ENCODE measurements around the gene CDH15.

DNA sequence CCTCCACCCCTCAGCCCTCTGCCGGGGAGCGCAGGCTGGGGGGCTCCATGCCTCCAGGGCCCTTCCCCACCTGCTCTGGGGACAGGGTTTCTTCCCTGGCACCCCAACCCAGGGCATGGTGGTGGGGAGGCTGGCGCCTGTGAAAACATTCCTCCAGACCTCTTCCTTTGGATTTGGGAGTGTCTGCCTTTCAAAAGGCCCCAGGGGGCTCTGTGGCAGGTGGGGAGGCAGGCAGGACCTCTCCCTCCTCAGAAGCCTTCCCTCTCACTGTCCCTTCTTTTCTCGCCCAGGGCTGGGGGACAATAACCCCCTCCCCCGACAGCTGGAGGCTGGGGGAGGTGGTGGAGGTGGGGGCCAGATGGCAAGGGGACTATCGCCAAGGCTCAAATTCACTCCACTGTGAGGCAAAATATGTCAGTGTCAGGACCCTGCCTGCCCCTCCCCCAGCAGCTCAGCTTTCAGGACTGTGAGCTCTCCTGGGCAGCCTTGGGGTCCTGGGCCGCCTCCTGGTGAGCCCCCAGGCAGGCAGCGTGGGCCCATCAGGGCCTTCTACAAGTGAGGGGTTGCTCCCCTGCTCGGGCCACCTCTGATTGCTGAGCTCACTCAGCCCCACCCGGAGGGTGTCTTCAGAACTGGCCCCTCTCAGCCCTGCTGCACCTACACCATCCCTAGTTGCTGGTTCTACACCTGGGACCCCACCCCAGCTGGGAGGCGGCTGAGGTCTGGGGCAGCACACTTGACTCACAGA lies 1.8 kb downstream of the CDH15 start:
- no peak for TF ChIP-seq ZFP36 (IDR thresholded peaks at IDR 0.05; ENCODE audit: borderline replicate concordance, partially characterized antibody)
- TF ChIP-seq, protein P1, sequence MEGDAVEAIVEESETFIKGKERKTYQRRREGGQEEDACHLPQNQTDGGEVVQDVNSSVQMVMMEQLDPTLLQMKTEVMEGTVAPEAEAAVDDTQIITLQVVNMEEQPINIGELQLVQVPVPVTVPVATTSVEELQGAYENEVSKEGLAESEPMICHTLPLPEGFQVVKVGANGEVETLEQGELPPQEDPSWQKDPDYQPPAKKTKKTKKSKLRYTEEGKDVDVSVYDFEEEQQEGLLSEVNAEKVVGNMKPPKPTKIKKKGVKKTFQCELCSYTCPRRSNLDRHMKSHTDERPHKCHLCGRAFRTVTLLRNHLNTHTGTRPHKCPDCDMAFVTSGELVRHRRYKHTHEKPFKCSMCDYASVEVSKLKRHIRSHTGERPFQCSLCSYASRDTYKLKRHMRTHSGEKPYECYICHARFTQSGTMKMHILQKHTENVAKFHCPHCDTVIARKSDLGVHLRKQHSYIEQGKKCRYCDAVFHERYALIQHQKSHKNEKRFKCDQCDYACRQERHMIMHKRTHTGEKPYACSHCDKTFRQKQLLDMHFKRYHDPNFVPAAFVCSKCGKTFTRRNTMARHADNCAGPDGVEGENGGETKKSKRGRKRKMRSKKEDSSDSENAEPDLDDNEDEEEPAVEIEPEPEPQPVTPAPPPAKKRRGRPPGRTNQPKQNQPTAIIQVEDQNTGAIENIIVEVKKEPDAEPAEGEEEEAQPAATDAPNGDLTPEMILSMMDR (IDR thresholded peaks at IDR 0.05) = no peak
- TF ChIP-seq RAD21 (conservative IDR thresholded peaks at IDR 0.05 in 1 of 2, IDR thresholded peaks at IDR 0.05 in 1 of 2) = no peak
- no peak for TF ChIP-seq JUNB (IDR thresholded peaks at IDR 0.05)
- no peak for TF ChIP-seq RFX5 (IDR thresholded peaks at IDR 0.05)
- TF ChIP-seq, protein P2, sequence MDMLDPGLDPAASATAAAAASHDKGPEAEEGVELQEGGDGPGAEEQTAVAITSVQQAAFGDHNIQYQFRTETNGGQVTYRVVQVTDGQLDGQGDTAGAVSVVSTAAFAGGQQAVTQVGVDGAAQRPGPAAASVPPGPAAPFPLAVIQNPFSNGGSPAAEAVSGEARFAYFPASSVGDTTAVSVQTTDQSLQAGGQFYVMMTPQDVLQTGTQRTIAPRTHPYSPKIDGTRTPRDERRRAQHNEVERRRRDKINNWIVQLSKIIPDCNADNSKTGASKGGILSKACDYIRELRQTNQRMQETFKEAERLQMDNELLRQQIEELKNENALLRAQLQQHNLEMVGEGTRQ (IDR thresholded peaks at IDR 0.05) = no peak
- no peak for TF ChIP-seq POLR2A (IDR thresholded peaks at IDR 0.05; ENCODE audit: low read length)
- no peak for TF ChIP-seq SREBF2 (IDR thresholded peaks at IDR 0.05)
- no peak for TF ChIP-seq CEBPB (IDR thresholded peaks at IDR 0.05)
- no peak for TF ChIP-seq JUN (IDR thresholded peaks at IDR 0.05)

All from A549 (cell line).